GM19193 (cell line): Measurements from ENCODE around the gene SLC6A16.

Source experiments
- POLR2A ChIP-seq: IDR thresholded peaks from 4 replicates; pipeline ENCODE4 v1.6.1; 2011; ENCODE audit not compliant: insufficient read depth, insufficient read length; ENCODE audit errors: extremely low read depth

SLC6A16 gene

GRCh38 chr19:49255674-49256073, 69.3 kb downstream of the SLC6A16 start:
- no peak for TF ChIP-seq POLR2A

- TF ChIP-seq POLR2A, result no peak
Measured at GRCh38 chr19:49249933-49250332, 75.1 kb downstream of the SLC6A16 start.

- no peak for TF ChIP-seq POLR2A
Measured at GRCh38 chr19:49247676-49248075, 77.3 kb downstream of the SLC6A16 start.

GRCh38 chr19:49244256-49244655, 80.7 kb downstream of the SLC6A16 start:
- no peak for TF ChIP-seq POLR2A

DNA sequence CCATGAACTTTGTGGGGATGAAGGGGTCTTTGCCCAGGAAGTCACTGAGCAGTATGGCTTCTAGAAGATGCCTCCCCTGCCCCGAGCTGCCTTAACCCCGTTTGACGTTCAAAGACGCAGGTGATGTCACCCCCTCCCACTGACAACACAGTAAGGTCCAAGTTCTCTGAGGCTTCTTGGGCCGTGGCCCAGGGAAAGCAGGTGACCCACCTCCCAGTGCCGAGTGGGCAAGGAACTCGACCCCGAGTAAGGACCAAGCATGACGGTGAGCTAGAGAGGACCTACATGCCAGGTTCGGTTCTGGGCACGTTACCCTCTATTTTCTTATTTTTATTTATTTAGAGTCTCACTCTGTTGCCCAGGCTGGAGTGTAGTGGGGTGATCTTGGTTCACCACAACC, 81.3 kb downstream of the SLC6A16 start:
- TF ChIP-seq POLR2A, result no peak

DNA sequence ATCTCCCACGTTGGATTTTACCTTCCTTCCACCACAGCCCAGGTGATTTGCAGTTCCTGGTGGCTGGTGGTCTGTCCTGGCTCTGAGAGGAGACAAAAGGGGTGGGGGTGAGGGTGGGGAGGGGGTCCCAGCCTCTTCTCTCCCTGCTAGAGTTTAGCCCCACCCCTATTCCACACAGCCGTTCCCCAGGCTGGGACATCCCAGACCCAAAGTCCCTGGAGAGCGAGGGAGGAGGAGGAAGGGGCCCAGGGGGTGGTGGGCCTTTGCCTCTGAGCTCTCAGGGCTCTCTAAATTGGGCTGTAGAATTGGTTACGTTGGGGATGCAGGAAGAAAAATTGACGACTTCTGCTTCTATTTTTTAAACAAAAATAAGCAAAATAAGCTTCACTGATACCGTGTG, 81.9 kb downstream of the SLC6A16 start:
- TF ChIP-seq POLR2A, result no peak

DNA sequence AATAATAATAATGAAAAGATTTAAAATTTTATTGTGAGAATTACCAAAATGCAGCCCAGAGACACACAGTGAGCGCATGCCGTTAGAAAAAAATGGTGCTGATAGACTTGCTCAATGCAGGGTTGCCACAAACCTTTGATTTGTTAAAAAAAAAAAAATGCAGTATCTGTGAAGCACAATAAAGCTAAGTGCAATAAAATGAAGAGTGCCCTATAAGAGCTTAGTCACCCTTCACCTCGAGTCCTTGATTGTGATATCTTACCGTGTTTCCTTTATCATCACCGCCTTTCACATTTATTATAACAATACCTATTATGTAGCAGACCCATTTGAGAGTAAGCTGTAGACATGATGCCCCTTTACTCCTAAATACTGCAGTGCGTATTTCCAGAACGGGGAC, 83.2 kb downstream of the SLC6A16 start:
- TF ChIP-seq POLR2A, result no peak
